PFSK-1 (cell line): ENCODE data around the gene ADAM12.

Experiments
- FOXP2 ChIP-seq: optimal IDR thresholded peaks from 2 replicates; pipeline ENCODE3; 2011; ENCODE audit warnings: borderline replicate concordance, control low read depth, inconsistent platforms; ENCODE audit not compliant: insufficient read depth; ENCODE audit errors: extremely low read length, extremely low read depth
- POLR2AphosphoS5 ChIP-seq: IDR thresholded peaks from 2 replicates; pipeline ENCODE4 v1.6.1; 2012; ENCODE audit warnings: low read depth, mild to moderate bottlenecking, control low read depth, low read length, moderate library complexity
- SIN3A ChIP-seq: IDR thresholded peaks from 2 replicates; pipeline ENCODE4 v1.6.1; 2012; ENCODE audit warnings: mild to moderate bottlenecking, low read length, moderate library complexity, borderline replicate concordance; ENCODE audit not compliant: insufficient read depth
- TAF1 ChIP-seq: IDR thresholded peaks from 2 replicates; pipeline ENCODE4 v1.6.1; 2012; ENCODE audit warnings: low read length, control low read depth, borderline replicate concordance; ENCODE audit not compliant: insufficient read depth
- TF ChIP-seq, protein P1 (sequence below), 2 experiments: IDR thresholded peaks; 2 replicates each; pipeline versions ENCODE4 v1.6.1 to v1.8.0; 2011 to 2012; ENCODE audit warnings: low read depth in 2 of 2, low read length in 2 of 2, control low read depth in 1 of 2, inconsistent platforms in 1 of 2, mild to moderate bottlenecking in 1 of 2, moderate library complexity in 1 of 2; ENCODE audit not compliant: insufficient read depth in 1 of 2

ADAM12 gene

DNA sequence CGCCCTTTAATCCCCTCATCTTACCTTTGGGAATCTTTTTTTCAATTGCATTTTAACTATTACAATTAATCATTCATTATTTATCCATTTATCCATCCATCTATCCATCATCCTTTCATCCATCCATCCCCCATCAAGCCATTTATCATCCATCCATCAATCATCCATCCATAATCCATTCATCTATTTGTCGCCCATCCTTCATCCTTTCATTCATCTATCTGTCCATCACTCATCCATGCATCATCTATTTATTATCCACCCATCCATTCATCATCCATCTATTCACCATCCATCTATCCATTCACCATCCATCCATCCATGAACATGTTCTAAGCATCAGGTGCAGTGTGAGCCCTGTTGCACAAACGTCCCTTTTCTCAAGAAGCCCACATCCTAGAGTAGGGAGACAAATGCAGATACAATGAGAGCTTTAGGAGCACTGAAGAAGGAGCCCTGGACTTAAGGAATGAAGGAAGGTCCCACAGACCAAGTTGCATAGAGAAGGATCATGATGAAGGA is 199.5 kb downstream of the ADAM12 start:
- no peak for TF ChIP-seq POLR2AphosphoS5
- no peak for TF ChIP-seq SIN3A
- TF ChIP-seq FOXP2 = no peak
- TF ChIP-seq, protein P1, sequence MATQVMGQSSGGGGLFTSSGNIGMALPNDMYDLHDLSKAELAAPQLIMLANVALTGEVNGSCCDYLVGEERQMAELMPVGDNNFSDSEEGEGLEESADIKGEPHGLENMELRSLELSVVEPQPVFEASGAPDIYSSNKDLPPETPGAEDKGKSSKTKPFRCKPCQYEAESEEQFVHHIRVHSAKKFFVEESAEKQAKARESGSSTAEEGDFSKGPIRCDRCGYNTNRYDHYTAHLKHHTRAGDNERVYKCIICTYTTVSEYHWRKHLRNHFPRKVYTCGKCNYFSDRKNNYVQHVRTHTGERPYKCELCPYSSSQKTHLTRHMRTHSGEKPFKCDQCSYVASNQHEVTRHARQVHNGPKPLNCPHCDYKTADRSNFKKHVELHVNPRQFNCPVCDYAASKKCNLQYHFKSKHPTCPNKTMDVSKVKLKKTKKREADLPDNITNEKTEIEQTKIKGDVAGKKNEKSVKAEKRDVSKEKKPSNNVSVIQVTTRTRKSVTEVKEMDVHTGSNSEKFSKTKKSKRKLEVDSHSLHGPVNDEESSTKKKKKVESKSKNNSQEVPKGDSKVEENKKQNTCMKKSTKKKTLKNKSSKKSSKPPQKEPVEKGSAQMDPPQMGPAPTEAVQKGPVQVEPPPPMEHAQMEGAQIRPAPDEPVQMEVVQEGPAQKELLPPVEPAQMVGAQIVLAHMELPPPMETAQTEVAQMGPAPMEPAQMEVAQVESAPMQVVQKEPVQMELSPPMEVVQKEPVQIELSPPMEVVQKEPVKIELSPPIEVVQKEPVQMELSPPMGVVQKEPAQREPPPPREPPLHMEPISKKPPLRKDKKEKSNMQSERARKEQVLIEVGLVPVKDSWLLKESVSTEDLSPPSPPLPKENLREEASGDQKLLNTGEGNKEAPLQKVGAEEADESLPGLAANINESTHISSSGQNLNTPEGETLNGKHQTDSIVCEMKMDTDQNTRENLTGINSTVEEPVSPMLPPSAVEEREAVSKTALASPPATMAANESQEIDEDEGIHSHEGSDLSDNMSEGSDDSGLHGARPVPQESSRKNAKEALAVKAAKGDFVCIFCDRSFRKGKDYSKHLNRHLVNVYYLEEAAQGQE (IDR thresholded peaks at IDR 0.05; ENCODE audit: insufficient read depth in 1 of 2, low read depth in 2 of 2, low read length in 2 of 2) = no peak
- TF ChIP-seq TAF1 = no peak

DNA sequence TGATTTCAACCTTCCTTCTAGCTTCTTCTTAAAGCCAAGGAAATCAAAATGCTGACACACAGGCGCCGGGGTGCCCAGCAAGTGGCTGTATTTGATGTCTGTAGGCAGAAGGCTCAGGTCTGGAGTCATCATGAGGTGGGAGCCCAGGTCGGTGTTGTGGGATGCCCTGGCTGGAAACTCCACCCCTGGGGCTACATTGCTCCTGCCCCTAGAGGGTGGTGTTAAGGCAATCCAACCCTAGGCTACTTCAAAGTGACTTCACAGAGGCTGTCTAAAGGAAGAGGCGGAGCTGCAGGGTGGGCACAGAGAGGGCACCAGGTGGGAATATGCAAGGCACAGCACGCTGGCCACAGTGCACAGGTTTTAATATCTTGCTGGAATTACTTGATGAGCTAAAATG is 200.9 kb downstream of the ADAM12 start:
- TF ChIP-seq SIN3A (no peak), POLR2AphosphoS5 (no peak), FOXP2 (no peak), TAF1 (no peak)
- TF ChIP-seq, protein P1 (IDR thresholded peaks at IDR 0.05; ENCODE audit: insufficient read depth in 1 of 2, low read depth in 2 of 2, low read length in 2 of 2) = no peak

DNA sequence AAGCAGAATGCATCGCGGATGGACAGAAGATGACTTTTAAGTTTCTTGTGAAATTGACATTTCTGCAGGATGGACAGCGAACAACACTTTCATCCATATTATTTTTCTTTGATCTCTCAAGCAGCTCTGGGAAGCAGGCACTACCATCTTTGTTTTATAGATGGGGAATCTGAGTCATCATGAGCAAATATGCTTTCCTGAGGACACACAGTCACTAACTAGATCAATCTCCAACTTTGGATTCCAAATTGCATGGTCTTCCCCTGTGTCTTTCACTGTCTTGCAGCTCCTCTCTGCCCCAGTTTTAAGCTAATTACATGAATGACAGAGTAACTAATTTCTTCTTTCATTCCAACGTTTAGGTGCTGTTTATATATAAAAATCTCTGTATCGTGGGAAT is 201.5 kb downstream of the ADAM12 start:
- no peak for TF ChIP-seq SIN3A
- no peak for TF ChIP-seq POLR2AphosphoS5
- TF ChIP-seq FOXP2 = no peak
- no peak for TF ChIP-seq TAF1
- TF ChIP-seq, protein P1 (IDR thresholded peaks at IDR 0.05; ENCODE audit: insufficient read depth in 1 of 2, low read depth in 2 of 2, low read length in 2 of 2) = no peak

DNA sequence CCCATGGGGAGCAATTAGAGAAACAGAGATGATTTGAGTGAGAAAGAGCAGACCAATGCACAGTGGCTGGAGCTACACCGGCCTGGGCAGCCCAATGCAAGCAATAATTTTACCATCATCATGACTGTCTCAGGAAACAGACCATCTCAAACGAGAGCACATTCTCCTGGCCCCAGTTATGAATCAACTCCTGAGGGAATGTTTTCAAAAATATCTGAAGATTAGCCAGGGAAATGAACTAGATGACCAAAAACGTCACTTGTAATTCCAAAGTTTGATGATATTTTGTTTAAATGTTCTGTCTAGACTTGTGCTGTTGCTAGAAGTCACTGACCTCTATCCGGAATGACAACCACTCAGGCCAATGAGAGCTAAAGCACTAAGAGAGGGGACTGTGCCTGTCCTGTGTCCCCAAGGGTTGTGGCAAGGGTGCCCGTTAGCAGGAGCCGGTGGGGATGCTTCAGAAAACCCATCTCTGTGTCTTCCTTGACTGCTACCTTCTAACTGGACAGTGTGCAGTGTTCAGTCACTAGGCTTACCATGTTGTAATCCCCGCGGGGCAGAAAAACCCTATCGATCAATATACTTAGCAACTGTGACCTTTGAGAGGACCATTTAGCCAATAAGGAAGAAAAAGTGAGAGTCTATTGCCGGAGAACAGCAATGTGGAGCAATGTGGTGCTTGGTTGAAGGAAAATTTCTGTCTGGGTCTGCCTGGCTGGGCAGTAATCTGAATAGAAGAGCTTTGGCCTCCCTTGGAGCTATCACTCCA is 202.4 kb downstream of the ADAM12 start:
- TF ChIP-seq SIN3A (no peak), TAF1 (no peak), FOXP2 (no peak), POLR2AphosphoS5 (no peak)
- TF ChIP-seq, protein P1 (IDR thresholded peaks at IDR 0.05; ENCODE audit: insufficient read depth in 1 of 2, low read depth in 2 of 2, low read length in 2 of 2) = no peak
